DND-41 (cell line): ENCODE data around the gene GPANK1.
A peak's percentile ranks its signal among the peaks of the same experiment; 100 is the strongest.

Experiments
- ATAC-seq: fragments of 200-7000 bp; cut with Tn5 transposase; 3 replicates; pipeline ENCODE4 v1.9.1; 2021; ENCODE audit warnings: low read depth; ENCODE audit not compliant: insufficient read depth
- DNase-seq: peaks from one replicate; pipeline ENCODE4 v3.0.0-alpha.2; 2020
- H2AFZ ChIP-seq: 2 replicates; pipeline ENCODE4 v1.6.0; 2012; ENCODE audit warnings: low read depth, low read length
- H3K27ac ChIP-seq: 2 replicates; pipeline ENCODE4 v1.5.1; 2012; ENCODE audit warnings: low read length, inconsistent platforms
- H3K27me3 ChIP-seq: fragments of 200-600 bp; sonication (generic); 2 replicates; pipeline ENCODE4 v1.6.0; 2012; ENCODE audit warnings: low read length, mild to moderate bottlenecking, inconsistent platforms; ENCODE audit not compliant: insufficient read depth, poor library complexity
- H3K36me3 ChIP-seq: 2 replicates; pipeline ENCODE4 v1.5.1; 2012; ENCODE audit warnings: low read length, inconsistent platforms; ENCODE audit not compliant: insufficient read depth
- H3K4me1 ChIP-seq: 2 replicates; pipeline ENCODE4 v1.5.1; 2012; ENCODE audit warnings: mild to moderate bottlenecking, low read length; ENCODE audit not compliant: insufficient read depth
- H3K4me2 ChIP-seq: 2 replicates; pipeline ENCODE4 v1.6.0; 2012; ENCODE audit warnings: mild to moderate bottlenecking, moderate library complexity, low read length, inconsistent platforms; ENCODE audit not compliant: insufficient read depth
- H3K4me3 ChIP-seq, 2 experiments: fragments of 200-600 bp in 1 of 2; shearing (Covaris generic) in 1 of 2; 2 replicates each; pipeline ENCODE4 v1.5.1; 2012 to 2016; ENCODE audit warnings: inconsistent platforms in 2 of 2, low read length in 2 of 2, mild to moderate bottlenecking in 2 of 2, low read depth in 1 of 2, moderate library complexity in 1 of 2
- H3K79me2 ChIP-seq: 2 replicates; pipeline ENCODE4 v1.6.0; 2012; ENCODE audit warnings: low read length, inconsistent platforms; ENCODE audit not compliant: insufficient read depth
- H3K9ac ChIP-seq: 2 replicates; pipeline ENCODE4 v1.6.0; 2012; ENCODE audit warnings: low read depth, mild to moderate bottlenecking, inconsistent platforms, low read length, moderate library complexity
- H3K9me3 ChIP-seq: 2 replicates; pipeline ENCODE4 v1.5.1; 2012; ENCODE audit warnings: low read length, moderate library complexity, mild to moderate bottlenecking, inconsistent platforms; ENCODE audit not compliant: insufficient read depth, severe bottlenecking
- H4K20me1 ChIP-seq: 2 replicates; pipeline ENCODE4 v1.6.0; 2012; ENCODE audit warnings: low read length; ENCODE audit not compliant: insufficient read depth
- EZH2 ChIP-seq: IDR thresholded peaks from 3 replicates; pipeline ENCODE4 v1.6.1; 2012; ENCODE audit warnings: borderline replicate concordance, low read depth, mild to moderate bottlenecking, moderate library complexity, low read length, inconsistent platforms; ENCODE audit not compliant: severe bottlenecking
- TF ChIP-seq, protein P1 (sequence below): IDR thresholded peaks from 2 replicates; pipeline ENCODE4 v1.5.1; 2012; ENCODE audit warnings: borderline replicate concordance, low read length, moderate library complexity, mild to moderate bottlenecking; ENCODE audit not compliant: poor library complexity, severe bottlenecking; ENCODE audit errors: extremely low read depth

The GPANK1 gene

DNA sequence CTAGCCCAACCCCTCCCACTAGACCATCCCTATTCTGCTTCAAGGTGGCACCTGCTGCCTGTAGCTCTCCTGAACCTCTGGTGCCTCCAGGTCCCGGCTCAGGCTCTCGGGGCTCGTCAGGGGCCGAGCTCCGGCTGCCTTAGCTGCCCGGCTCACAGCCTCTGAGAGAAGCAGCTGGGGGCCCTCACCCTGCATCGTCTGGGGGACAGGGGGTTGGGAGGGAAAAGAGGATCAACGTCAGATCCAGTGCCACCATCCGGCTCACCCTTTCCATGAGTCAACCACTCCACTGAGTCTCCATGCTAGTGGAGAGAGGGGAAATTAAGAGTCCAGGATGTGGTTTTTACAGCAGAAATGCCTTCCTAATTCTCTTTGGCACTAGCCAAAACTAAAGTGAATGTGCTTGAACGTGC, 25.3 kb downstream of the GPANK1 start:
- no peak overlapping the region for H2AFZ ChIP-seq
- ATAC-seq (0 out of 3 replicates have a peak, but pooled peaks have one; percentile 8), DNase-seq (no peak)
- no peak overlapping the region for H3K9ac ChIP-seq
- peaks cover 40% of the 10 kb centered on the region for H4K20me1 ChIP-seq
- no peaks in the 10 kb centered on the region for H3K9me3 ChIP-seq
- no peaks in the 10 kb centered on the region for H3K27me3 ChIP-seq
- no peak overlapping the region for H3K4me3 ChIP-seq
- H3K79me2 ChIP-seq = peaks cover 6% of the 10 kb centered on the region; the same call in 1 of the 2 replicates
- TF ChIP-seq EZH2 = no peak
- TF ChIP-seq, protein P1, sequence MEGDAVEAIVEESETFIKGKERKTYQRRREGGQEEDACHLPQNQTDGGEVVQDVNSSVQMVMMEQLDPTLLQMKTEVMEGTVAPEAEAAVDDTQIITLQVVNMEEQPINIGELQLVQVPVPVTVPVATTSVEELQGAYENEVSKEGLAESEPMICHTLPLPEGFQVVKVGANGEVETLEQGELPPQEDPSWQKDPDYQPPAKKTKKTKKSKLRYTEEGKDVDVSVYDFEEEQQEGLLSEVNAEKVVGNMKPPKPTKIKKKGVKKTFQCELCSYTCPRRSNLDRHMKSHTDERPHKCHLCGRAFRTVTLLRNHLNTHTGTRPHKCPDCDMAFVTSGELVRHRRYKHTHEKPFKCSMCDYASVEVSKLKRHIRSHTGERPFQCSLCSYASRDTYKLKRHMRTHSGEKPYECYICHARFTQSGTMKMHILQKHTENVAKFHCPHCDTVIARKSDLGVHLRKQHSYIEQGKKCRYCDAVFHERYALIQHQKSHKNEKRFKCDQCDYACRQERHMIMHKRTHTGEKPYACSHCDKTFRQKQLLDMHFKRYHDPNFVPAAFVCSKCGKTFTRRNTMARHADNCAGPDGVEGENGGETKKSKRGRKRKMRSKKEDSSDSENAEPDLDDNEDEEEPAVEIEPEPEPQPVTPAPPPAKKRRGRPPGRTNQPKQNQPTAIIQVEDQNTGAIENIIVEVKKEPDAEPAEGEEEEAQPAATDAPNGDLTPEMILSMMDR = no peak
- no peak overlapping the region for H3K4me2 ChIP-seq
- no peaks in the 10 kb centered on the region for H3K4me1 ChIP-seq
- peaks cover 93% of the 10 kb centered on the region for H3K36me3 ChIP-seq
- no peak overlapping the region for H3K27ac ChIP-seq

DNA sequence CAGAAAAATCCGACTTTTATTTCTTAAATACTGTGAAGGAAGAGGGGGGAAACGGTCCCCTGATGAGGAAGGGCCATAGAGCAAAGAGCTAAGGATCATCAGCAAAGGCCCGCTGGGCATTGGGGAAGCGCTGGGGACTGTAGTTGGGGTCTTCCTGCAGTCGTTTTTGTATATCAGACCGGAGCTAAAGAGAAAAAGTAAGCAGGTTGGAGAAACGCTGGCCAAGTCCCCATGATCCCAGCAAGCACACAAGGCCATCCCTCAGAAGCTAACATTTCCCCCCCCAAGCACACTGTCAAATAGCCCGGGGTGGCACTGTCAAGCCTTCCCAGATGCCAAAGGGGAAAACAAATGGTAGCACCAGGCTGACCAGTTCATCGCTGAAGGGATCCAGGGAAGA, 25.8 kb downstream of the GPANK1 start:
- Histone ChIP-seq H2AFZ (no peak overlapping the region), H3K27ac (no peak overlapping the region), H3K27me3 (no peaks in the 10 kb centered on the region), H4K20me1 (peaks cover 41% of the 10 kb centered on the region), H3K4me3 (no peak overlapping the region), H3K4me1 (no peaks in the 10 kb centered on the region), H3K4me2 (no peak overlapping the region), H3K9ac (no peak overlapping the region), H3K79me2 (peaks cover 5% of the 10 kb centered on the region), H3K36me3 (peaks cover 93% of the 10 kb centered on the region), H3K9me3 (no peaks in the 10 kb centered on the region)
- TF ChIP-seq, protein P1 = no peak
- no peak for TF ChIP-seq EZH2
- ATAC-seq (0 out of 3 replicates have a peak, but pooled peaks have one; percentile 1), DNase-seq (no peak)

DNA sequence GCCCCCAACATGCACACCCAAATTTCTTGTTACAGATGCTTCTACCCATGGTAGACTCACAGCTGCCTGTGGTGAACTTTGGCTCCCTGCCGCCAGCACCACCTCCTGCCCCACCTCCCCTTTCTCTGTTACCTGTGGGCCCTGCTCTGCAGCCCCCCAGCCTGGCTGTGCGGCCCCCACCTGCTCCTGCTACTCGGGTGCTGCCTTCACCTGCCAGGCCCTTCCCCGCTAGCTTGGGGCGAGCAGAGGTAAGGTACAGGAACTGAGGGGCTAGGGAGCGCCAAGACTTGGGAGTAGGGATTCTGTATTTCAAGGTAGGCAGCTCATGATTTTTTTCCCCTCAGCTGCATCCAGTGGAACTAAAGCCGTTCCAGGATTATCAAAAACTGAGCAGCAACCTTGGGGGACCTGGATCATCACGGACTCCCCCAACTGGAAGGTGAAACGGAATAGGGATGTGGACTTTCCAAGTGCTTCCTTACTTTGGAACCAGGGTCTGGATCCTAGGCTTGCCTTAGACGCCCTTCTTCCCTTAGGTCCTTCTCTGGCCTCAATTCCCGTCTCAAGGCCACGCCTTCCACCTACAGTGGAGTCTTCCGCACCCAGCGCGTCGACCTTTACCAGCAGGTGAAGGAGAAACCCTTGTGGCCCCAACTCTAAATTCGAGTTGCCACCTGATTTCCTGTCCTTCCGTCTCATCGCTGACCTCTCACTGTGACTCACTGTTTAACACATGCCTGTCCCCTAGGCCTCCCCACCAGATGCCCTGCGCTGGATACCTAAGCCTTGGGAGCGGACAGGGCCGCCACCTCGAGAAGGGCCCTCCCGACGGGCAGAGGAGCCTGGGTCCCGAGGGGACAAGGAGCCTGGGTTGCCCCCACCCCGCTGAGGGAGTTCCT, 27.9 kb downstream of the GPANK1 start:
- DNase-seq (no peak), ATAC-seq (peak; percentile 2; the same call in 1 of the 3 replicates)
- Histone ChIP-seq H2AFZ (no peak overlapping the region), H3K79me2 (no peaks in the 10 kb centered on the region; the same call in none of the 2 replicates), H3K27ac (no peak overlapping the region), H4K20me1 (peaks cover 56% of the 10 kb centered on the region), H3K9ac (no peak overlapping the region), H3K4me3 (no peak overlapping the region), H3K36me3 (peaks cover 95% of the 10 kb centered on the region), H3K4me1 (no peaks in the 10 kb centered on the region), H3K4me2 (no peak overlapping the region), H3K9me3 (no peaks in the 10 kb centered on the region), H3K27me3 (no peaks in the 10 kb centered on the region)
- no peak for TF ChIP-seq EZH2
- TF ChIP-seq, protein P1 = no peak
